ENCODE data around the gene KRTAP9-3.
"Not testable (repeated sequence)": the region's sequence is repeated elsewhere in the genome, so short reads cannot be mapped to it uniquely, and the experiment has no call there.

The KRTAP9-3 gene

DNA sequence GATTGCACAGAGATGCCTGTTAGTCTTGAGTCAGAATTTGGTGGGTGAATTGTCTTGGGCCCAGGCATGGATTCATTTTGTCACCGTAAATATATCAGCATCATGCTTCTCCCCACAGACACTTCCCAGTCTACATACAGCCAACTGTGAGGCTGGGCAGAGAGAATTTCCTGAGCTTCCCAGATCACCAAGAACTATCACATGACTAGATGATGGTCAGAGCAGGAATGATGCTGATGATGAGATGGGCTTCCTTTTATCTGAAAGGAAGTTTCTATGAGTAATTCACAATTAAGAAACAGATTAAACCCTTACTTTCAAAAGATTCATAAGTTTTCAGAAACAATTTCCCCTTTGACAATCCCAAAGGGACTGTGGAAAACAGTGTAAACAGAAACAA is 22.6 kb downstream of the KRTAP9-3 start:
- no peak for DNase-seq

DNA sequence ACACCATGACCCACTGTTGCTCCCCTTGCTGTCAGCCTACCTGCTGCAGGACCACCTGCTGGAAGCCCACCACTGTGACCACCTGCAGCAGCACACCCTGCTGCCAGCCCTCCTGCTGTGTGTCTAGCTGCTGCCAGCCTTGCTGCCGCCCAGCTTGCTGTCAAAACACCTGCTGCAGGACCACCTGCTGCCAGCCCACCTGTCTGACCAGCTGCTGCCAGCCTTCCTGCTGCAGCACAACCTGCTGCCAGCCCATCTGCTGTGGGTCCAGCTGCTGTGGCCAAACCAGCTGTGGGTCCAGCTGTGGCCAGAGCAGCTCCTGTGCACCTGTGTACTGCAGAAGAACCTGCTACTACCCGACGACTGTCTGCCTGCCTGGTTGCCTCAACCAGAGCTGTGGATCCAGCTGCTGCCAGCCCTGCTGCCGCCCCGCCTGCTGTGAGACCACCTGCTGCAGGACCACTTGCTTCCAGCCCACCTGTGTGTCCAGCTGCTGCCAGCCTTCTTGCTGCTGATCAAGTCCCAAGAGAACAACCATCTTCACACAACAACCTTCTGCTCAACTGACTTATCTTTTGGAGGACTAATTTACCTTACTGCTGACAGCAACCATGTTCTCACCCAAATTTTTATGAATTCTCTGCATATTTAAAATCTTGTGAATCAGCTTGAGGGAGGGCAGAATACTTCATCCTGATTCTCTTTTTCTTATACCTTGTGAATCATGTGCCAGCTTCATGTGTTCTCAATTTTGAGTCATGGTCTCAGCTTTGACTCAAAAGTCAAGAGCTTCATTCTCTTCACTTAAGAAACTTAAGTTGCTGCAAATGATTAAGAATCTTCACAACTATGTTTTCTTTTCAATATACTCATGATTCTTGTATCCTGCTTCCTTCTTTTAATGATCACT is 23.4 kb downstream of the KRTAP9-3 start, which contains the start of gene KRTAP9-9:
TSS of gene KRTAP9-9 (plus strand) at position 4 of the 910 bp plus-strand sequence.
- not testable (repeated sequence) for DNase-seq

DNA sequence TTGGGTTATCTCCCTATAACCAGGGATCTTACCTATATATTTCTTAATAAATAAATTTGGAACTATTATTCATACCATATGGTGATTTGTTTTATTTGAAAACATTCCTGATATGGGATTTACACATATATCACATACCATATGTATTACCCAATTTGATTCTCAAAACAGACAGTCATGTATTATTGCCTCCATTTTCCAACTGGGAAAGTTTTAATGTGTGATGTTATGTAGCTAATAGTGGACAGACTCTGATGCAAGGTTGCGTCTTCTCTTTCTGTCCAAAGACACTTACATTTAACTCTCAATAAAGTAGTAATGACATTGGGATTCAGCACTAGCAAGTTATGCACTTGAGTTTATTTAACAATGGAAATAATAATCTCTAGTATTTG is 24.0 kb downstream of the KRTAP9-3 start:
- DNase-seq, result no peak

DNA sequence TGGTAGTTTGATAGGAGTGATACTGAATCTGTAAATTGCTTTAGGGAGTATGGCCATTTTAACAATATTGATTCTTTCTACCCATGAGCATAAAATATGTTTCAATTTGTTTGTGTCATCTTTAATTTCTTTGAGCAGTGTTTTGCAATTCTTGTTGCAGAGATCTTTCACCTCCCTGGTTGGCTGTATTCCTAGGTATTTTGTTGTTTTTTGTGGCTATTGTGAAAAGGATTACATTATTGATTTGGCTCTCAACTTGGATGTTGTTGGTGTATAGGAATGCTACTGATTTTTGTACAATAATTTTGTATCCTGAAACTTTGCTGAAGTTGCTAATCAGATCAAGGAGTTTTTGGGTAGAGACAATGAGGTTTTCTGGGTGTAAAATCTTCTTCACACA is 26.2 kb downstream of the KRTAP9-3 start:
- no peak for DNase-seq

DNA sequence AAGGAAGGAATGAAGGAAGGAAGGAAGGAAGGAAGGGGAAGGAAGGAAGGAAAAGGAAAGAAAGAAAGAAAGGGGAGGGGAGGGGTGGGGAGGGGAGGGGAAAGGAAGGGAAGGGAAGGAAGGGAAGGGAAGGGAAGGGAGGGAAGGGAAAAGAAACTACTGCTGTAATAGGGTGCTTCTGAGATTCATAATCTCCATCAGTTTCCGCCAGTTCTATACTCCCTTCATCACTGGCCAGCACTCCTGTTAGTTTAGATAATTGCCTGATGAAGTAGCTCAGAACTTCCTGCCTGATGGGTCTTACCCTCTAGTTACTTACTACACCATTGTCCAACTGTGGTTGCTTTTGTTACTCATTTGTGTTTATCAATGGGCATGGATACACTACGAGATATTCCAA is 31.0 kb downstream of the KRTAP9-3 start:
- no peak for DNase-seq

DNA sequence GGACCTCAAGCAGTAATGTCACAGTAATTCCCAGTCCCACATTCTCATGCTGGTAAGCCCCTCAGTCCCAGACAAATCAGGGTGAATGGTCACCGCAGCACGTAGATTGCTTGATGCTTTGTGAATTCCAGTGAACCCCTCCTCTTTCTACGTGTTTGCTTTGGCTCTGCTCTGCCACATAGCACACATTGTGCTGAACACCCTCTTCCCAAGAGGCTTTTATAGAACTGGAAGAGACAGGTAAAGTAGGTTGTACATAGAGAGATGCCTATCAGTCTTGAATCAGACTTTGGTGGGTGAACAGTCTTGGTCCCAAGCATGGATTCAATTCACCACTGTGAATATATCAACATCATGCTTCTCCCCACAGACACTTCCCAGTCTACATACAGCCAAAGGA is 32.4 kb downstream of the KRTAP9-3 start:
- no peak for DNase-seq

DNA sequence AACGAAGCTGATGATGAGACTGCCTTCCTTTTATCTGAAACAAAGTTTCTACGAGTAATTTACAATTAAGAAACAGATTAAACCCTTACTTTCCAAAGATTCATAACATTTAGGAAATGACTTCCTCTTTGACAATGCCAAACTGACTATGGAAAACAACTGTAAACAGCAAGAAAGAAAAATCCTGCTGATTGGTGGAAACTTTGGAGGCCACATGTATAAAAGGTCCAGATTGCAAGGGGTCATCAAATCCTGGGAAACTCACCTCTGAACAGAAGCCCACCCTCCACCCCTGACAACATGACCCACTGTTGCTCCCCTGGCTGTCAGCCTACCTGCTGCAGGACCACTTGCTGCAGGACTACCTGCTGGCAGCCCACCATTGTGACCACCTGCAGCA is 32.8 kb downstream of the KRTAP9-3 start, which contains the start of gene KRTAP9-6:
TSS of gene KRTAP9-6 (plus strand) at position 301 of the 400 bp plus-strand sequence. CDS start at position 301, 0 bp downstream.
- DNase-seq, result no peak

DNA sequence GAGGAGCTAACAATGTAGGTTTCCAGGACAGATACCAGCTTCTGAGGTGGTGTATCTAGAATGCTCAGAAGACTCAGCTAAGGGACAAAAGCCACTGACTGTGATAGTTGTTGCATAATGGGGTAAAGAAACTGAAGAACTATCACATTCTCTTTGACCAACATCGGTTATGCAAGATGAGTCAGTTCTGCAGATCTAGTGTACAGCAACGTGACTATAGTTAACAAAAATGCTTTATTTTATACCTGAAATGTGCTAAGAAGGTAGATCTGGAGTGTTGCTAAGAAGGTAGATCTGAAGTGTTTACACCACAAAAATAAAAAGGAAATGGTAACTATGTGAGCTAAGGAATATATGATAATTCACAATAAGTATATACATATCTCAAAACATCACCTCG is 35.5 kb downstream of the KRTAP9-3 start:
- no peak for DNase-seq

DNA sequence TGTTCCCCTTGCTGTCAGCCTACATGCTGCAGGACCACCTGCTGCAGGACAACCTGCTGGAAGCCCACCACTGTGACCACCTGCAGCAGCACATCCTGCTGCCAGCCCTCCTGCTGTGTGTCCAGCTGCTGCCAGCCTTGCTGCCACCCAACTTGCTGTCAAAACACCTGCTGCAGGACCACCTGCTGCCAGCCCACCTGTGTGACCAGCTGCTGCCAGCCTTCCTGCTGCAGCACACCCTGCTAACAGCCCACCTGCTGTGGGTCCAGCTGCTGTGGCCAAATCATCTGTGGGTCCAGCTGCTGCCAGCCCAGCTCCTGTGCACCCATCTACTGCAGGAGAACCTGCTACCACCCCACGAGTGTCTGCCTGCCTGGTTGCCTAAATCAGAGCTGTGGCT is 39.1 kb downstream of the KRTAP9-3 start:
- not testable (repeated sequence) for DNase-seq

DNA sequence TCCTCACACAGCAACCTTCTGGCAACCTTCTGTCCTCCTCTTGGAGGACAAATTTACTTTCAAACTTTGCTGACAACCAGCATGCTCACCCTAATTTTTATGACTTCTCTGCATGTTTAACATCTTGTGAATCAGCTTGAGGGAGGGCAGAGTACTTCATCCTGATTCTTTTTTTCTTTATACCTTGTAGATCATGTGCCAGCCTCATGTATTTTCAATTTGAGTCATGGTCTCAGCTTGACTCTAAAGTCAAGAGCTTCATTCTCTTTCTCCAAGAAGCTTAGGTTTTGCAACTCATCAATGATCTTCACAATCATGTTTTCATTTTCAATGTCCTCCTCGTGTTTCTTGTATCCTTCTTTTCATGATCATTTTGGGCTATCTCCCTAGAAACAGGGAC is 39.6 kb downstream of the KRTAP9-3 start:
- no peak for DNase-seq

DNA sequence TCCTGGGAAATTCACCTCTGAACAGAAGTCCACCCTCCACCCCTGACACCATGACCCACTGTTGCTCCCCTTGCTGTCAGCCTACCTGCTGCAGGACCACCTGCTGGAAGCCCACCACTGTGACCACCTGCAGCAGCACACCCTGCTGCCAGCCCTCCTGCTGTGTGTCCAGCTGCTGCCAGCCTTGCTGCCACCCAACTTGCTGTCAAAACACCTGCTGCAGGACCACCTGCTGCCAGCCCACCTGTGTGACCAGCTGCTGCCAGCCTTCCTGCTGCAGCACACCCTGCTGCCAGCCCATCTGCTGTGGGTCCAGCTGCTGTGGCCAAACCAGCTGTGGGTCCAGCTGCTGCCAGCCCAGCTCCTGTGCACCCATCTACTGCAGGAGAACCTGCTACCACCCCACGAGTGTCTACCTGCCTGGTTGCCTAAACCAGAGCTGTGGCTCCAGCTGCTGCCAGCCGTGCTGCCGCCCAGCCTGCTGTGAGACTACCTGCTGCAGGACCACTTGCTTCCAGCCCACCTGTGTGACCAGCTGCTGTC is 43.5 kb downstream of the KRTAP9-3 start, which contains the start of gene KRTAP9-7:
TSS of gene KRTAP9-7 (plus strand) at position 51 of the 543 bp plus-strand sequence. CDS start at position 51, 0 bp downstream.
- not testable (repeated sequence) for DNase-seq

DNA sequence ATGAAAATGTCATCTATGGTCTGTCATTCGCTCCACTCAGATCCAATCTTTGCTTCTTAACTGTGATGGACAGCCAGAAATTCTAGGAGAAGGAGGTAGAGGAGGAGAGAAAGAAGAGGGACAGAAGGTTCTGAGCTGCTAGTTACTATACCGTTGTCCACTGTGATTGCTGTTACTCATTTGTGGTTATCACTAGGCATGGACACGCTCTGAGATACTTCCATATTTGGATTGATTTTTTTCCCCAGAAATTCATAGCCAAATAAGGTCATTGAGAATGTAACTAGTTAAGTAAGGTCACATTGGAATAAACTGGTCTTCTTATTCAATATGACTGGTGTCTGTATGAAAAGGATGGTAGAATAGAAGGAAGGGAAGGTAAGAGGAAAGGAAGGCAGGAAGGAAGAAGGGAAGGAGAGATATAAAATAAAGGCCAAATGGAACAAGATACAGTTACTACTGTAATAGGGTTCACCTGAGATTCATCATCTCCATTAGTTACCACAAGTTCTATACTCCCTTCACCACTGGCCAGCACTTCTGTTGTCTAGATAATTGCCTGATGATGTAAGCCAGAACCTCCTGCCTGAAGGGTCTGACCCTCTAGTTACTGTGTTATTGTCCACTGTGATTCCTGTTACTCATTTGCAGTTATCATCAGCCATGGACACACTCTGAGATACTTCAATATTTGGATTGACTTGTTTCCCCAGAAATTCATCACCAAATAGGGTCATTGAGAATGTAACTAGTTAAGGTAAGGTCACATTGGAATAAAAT is 46.1 kb downstream of the KRTAP9-3 start:
- DNase-seq, result no peak

Measured in NCI-H2171 treated with DMSO at 0.1 percent for 48 hours (cell line).